Psoas muscle (tissue), 8 donors: ENCODE data around the gene CAV2. TPM values are rescaled to one million over a fixed set of nuclear protein-coding genes. Genes with fewer than 3 reads are reported as not detected.

Experiments
- ATAC-seq, 4 donors: fragments of 200-7000 bp; cut with Tn5 transposase; one replicate each; pipeline ENCODE4 v1.9.1; 2020; ENCODE audit warnings: moderate library complexity in 3 of 4, mild to moderate bottlenecking in 2 of 4
- DNase-seq, 2 donors: peaks; one replicate each; pipeline ENCODE4 v3.0.0-alpha.2; 2020
- H3K27ac ChIP-seq: fragments of 200-600 bp; one replicate; pipeline ENCODE4 v1.8.0; 2022
- H3K27me3 ChIP-seq, 3 donors: fragments of 200-600 bp in 1 of 3; one replicate each; pipeline versions ENCODE4 v1.6.1 to v1.8.0; 2013 to 2022; ENCODE audit warnings: low read length in 2 of 3, mild to moderate bottlenecking in 2 of 3, moderate library complexity in 1 of 3; ENCODE audit not compliant: insufficient read depth in 3 of 3
- H3K36me3 ChIP-seq, 2 donors: fragments of 200-600 bp in 1 of 2; one replicate each; pipeline versions ENCODE4 v1.6.1 to v1.8.0; 2013 to 2022; ENCODE audit warnings: low read depth in 1 of 2, mild to moderate bottlenecking in 1 of 2, moderate library complexity in 1 of 2; ENCODE audit not compliant: insufficient read depth in 1 of 2
- H3K4me1 ChIP-seq: fragments of 200-600 bp; one replicate; pipeline ENCODE4 v1.8.0; 2022
- H3K4me3 ChIP-seq: fragments of 200-600 bp; one replicate; pipeline ENCODE4 v1.8.0; 2022; ENCODE audit warnings: mild to moderate bottlenecking
- H3K9me3 ChIP-seq: fragments of 200-600 bp; one replicate; pipeline ENCODE4 v1.8.0; 2022
- WGBS, 3 donors: extraction: QIAGEN DNeasy Blood & Tissue Kit; methylation state at CpG; one replicate each; pipeline versions ENCODE4 v1.1.6 to v1.1.7; 2013; 5-methylcytosine and 5-hydroxymethylcytosine counted together
- intact Hi-C, 2 donors: fragments of 100-400 bp; cut with DNase I; formaldehyde crosslinking; loops; one replicate each; pipeline versions ENCODE4 v1.11.0 to v1.14.2; 2022
- polyA plus RNA-seq, 3 donors: library from polyadenylated mRNA; stranded (reverse); fragments of 200-250 nt; gene quantifications; one replicate each; pipeline ENCODE4 v1.2.3, GENCODE V29; 2013
- total RNA-seq, 4 donors: library from RNA; stranded (reverse); fragmentation: NEBNext Ultra II Directional in 2 of 4; extraction: Animal tissue kit (Norgen Biotek cat#: 25700) in 2 of 4; gene quantifications; one replicate each; pipeline versions ENCODE4 v1.2.1 to v1.2.4, GENCODE V29; 2021 to 2023
- TF ChIP-seq, protein P1 (sequence below): fragments of 200-600 bp; IDR thresholded peaks from one replicate; pipeline ENCODE4 v1.8.0; 2022; ENCODE audit warnings: antibody characterized with exemption
- donor health status: healthy with polysubstance abuse.
- donor health status: DM: no; HTN: no; CAD: no; lungs with moderate emphysema.
- donor health status: Bipolar disorder and iron deficiency.
- donor health status: healthy.
- donor health status: DM: yes; HTN: yes; CAD: no.
- donor health status: DM: no; HTN: no; CAD: no.
- donor health status: DM: no; HTN: no; CAD: no.
- donor health status: DM: yes; HTN: yes; CAD: no.

The CAV2 gene
- total and polyA plus RNA-seq, 7 donors, result 10.9 to 20.1 (median 15.7) TPM

DNA sequence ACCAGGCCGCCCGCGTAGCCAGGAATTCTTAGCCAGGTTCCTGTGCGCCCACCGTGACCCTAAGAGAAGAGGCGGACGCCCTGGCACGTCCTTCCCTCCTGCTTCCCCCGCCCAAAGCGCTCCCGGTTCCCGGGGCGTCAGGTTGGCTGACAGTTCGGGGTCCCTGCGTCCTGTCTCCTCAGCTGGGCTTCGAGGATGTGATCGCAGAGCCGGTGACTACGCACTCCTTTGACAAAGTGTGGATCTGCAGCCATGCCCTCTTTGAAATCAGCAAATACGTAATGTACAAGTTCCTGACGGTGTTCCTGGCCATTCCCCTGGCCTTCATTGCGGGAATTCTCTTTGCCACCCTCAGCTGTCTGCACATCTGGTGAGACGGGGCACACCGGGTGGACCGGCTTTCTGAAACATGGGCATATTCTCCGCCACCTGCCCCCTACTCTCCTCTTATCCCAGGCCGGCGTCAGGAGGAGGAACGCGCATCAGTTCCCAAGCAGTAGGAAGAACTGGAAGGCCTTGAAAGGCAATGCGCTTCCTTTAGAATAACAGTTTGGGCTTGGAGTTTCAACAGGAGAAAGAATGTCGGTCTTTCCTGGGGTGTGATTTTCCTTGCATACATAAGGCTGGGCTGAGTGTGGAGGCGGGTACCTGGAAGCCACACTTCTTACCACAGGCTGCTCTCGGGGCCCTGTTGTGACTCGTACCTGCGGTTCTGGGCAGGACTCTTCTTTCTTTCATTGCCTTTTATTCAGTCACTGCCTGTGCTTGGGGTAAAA lies 728 bp downstream of the CAV2 start:
- intact Hi-C loops, result no loop called here
- H3K9me3 ChIP-seq, result no peaks in the 10 kb centered on the region
- H3K4me1 ChIP-seq, result no peaks in the 10 kb centered on the region
- H3K36me3 ChIP-seq, result no peaks in the 10 kb centered on the region
- H3K27ac ChIP-seq, result peak overlapping the region; percentile 81
- H3K4me3 ChIP-seq, result peak overlapping the region; percentile 78
- peak; percentile 15 to 59 for DNase-seq
- 8 to 20% (median 14%) methylated on average over 28 to 36 of the region's 36 CpGs for WGBS, 3 donors
- peak in 3 of 4 donors; percentile 39 to 58 (median 40) for ATAC-seq
- TF ChIP-seq, protein P1, sequence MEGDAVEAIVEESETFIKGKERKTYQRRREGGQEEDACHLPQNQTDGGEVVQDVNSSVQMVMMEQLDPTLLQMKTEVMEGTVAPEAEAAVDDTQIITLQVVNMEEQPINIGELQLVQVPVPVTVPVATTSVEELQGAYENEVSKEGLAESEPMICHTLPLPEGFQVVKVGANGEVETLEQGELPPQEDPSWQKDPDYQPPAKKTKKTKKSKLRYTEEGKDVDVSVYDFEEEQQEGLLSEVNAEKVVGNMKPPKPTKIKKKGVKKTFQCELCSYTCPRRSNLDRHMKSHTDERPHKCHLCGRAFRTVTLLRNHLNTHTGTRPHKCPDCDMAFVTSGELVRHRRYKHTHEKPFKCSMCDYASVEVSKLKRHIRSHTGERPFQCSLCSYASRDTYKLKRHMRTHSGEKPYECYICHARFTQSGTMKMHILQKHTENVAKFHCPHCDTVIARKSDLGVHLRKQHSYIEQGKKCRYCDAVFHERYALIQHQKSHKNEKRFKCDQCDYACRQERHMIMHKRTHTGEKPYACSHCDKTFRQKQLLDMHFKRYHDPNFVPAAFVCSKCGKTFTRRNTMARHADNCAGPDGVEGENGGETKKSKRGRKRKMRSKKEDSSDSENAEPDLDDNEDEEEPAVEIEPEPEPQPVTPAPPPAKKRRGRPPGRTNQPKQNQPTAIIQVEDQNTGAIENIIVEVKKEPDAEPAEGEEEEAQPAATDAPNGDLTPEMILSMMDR, result no peak
- H3K27me3 ChIP-seq, result peaks cover 0 to 19% (median 0%) of the 10 kb centered on the region in 3 donors

DNA sequence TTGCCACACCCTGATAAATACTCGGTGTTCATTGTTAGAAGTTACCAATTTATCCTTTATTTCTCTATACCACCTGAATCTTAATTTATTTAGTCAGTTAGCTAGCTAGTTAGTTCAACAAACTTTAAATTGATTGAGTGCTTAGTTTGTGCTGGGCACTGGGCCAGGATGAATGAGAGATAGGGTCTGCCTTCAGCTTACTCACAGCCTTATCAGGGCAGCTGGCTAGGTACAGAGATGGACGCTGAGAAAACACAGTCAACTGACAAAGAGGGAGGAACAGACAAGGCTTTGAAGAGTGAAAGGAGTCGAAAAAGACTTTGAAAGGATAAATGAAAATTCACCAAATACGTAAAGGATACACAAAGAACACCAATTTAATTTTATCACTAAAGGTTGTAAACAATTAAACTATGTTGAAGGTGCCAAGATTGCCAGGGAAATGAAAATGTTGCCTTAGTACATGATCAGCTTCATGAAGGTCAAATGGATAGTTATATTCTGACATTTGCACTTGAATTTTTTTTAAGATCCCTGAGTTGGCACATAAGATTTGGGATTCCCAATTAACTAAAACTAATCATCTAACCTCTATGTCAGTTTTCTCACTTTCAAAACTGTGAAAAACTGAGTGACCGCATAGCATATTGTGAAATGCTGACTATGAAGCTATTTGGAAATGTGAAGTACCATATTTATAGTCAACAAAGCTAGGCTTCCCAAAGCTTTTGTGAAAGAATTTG lies 2.1 kb downstream of the CAV2 start:
- ATAC-seq (no peak), DNase-seq (no peak)
- Histone ChIP-seq H3K27ac (peak overlapping the region; percentile 81), H3K27me3 (peaks cover 0 to 19% (median 0%) of the 10 kb centered on the region in 3 donors), H3K4me3 (peak overlapping the region; percentile 78), H3K36me3 (no peaks in the 10 kb centered on the region), H3K4me1 (no peaks in the 10 kb centered on the region), H3K9me3 (no peaks in the 10 kb centered on the region)
- TF ChIP-seq, protein P1, result no peak
- WGBS, 3 donors, result 66 to 77% (median 75%) methylated on average over 5 of the region's 5 CpGs
- intact Hi-C loops, result loop anchor here in 1 of 2 donors (1.0 kb wide), 1 partner anchor 25 kb away; no protein-coding TSS in a partner anchor

DNA sequence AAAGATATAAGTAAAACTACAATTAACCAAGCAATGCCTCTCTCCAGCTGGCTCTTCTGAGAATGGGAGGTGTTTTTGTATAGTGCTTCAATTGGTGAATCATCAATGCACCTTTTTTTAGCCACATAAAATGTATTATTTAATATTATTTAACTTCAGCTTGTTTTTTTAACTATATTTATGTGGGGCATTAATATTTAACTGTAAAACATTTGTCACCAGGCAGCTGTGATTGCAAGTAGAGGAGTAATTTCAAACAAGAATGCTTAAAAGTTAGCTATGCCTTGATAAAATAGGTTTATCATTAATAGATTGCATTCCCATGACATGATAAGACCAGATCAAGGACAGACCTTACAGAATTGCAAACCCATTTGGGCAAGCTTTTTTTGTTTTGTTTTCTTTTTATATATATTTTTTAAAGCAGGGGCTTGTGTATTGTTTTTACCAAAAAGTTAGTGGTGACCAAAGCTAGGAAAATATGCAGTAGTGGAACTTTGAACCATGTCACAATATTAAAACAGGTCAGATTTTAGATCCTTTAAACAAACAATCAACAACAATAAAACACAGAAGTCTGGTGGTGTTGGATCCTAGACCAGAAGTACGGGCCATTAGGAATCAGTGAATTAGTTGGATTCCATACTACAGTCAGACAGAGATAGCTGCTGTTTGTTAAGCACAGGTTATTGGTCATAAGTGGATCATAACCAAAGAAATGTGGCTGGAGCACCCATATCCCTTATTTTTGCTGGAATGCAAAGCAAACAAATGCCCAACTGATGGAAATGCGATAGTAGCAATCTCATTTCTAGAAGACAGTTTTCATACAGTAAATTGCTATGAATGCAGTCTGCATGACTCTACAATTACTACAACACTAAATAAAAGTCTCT lies 2.9 kb downstream of the CAV2 start:
- H3K4me1 ChIP-seq, result no peaks in the 10 kb centered on the region
- no peaks in the 10 kb centered on the region for H3K9me3 ChIP-seq
- peaks cover 0 to 19% (median 0%) of the 10 kb centered on the region in 3 donors for H3K27me3 ChIP-seq
- intact Hi-C loops, result no loop called here
- 74 to 80% (median 80%) methylated on average over 2 of the region's 2 CpGs for WGBS, 3 donors
- H3K36me3 ChIP-seq, result no peaks in the 10 kb centered on the region
- peak overlapping the region; percentile 78 for H3K4me3 ChIP-seq
- peak overlapping the region; percentile 81 for H3K27ac ChIP-seq
- DNase-seq (no peak), ATAC-seq (no peak)
- TF ChIP-seq, protein P1, result no peak

DNA sequence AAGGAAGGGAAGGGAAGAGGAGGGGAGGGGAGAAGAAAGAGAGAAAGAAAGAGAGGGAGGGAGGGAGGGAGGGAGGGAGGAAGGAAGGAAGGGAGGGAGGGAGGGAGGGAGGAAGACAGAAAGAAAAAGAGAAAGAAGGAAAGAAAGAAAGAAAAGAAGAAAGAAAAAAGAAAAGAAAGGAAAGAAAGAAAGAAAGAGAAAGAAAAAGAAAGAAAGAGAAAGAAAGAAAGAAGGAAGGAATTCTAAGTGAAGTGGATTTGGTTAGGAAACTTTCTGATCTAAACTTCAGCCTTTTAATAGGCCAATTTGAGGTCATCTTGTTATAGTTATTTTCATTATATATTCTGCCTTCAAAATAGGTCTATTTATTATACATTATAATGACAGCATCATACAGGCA lies 4.3 kb downstream of the CAV2 start:
- Histone ChIP-seq H3K27ac (no peak overlapping the region), H3K27me3 (peaks cover 0 to 19% (median 0%) of the 10 kb centered on the region in 3 donors), H3K4me1 (no peaks in the 10 kb centered on the region), H3K36me3 (no peaks in the 10 kb centered on the region), H3K4me3 (no peak overlapping the region), H3K9me3 (no peaks in the 10 kb centered on the region)
- intact Hi-C loops, result no loop called here
- DNase-seq (no peak), ATAC-seq (no peak)
- TF ChIP-seq, protein P1, result no peak
